ENCODE measurements around the gene FAM117A. TPM values are rescaled to one million over a fixed set of nuclear protein-coding genes. Genes with fewer than 3 reads are reported as not detected.

The FAM117A gene
- total and polyA plus RNA-seq, 2 donors (not counting 1 experiment from before 2014, with no cell fraction given) = 93.4 to 162 TPM

GRCh38 chr17:49715717-49716279 lies 48.1 kb downstream of the FAM117A start:
- CTCF ChIA-PET = interaction anchor here (0.8 to 1.5 kb wide), 3 partner anchors 62 to 148 kb away, joined by 3 to 4 read pairs (median 3); no protein-coding TSS in a partner anchor
- Histone ChIP-seq H3K27ac (ENCODE audit: low read length in 2 of 2) (no peak overlapping the region), H3K4me2 (replicated peaks; ENCODE audit: low read depth, low read length, poor library complexity, severe bottlenecking) (no peak overlapping the region), H3K36me3 (replicated peaks in 1 of 2; ENCODE audit: control extremely low read depth in 1 of 2, control insufficient read depth in 1 of 2, extremely low read depth in 1 of 2, insufficient read depth in 2 of 2, low read length in 1 of 2) (peaks cover 11 to 90% of the 10 kb centered on the region in 2 experiments), H3K27me3 (replicated peaks in 1 of 4; ENCODE audit: control extremely low read depth in 1 of 4, control insufficient read depth in 3 of 4, insufficient read depth in 4 of 4, low read length in 3 of 4) (no peaks in the 10 kb centered on the region), H4K20me1 (ENCODE audit: control insufficient read depth, insufficient read depth, low read length, poor library complexity, severe bottlenecking) (peaks cover 12% of the 10 kb centered on the region), H3K9me3 (ENCODE audit: control extremely low read depth in 1 of 3, control insufficient read depth in 2 of 3, insufficient read depth in 1 of 3, low read length in 2 of 3) (no peaks in the 10 kb centered on the region), H3K9ac (ENCODE audit: low read length) (no peak overlapping the region), H3K4me1 (ENCODE audit: control insufficient read depth in 2 of 2, insufficient read depth in 2 of 2, low read length in 2 of 2) (peaks cover 10% of the 10 kb centered on the region in 2 donors), H3K4me3 (ENCODE audit: control extremely low read depth in 1 of 5, extremely low read depth in 1 of 5, insufficient read depth in 1 of 5, low read depth in 2 of 5, low read length in 4 of 5) (no peak overlapping the region), H3K79me2 (ENCODE audit: control insufficient read depth, insufficient read depth, low read length) (no peaks in the 10 kb centered on the region), H2AFZ (ENCODE audit: insufficient read depth, low read depth, low read length, poor library complexity, severe bottlenecking) (no peak overlapping the region)
- Mint-ChIP-seq H3K27me3 (no peaks in the 10 kb centered on the region), H3K9me3 (ENCODE audit: insufficient read depth) (no peaks in the 10 kb centered on the region), H3K27ac (peak overlapping the region; percentile 37), H3K4me3 (no peak overlapping the region), H3K4me1 (peaks cover 16% of the 10 kb centered on the region)
- DNase-seq (no peak), ATAC-seq (ENCODE audit: low read depth) (no peak)
- POLR2A ChIA-PET = interaction anchor here (0.6 kb wide), 1 partner anchor 136 kb away, joined by 3 read pairs; no protein-coding TSS in a partner anchor
- 93% methylated on average over 3 of the region's 9 CpGs for WGBS (ENCODE audit: insufficient coverage)
- TF ChIP-seq CTCF (IDR thresholded peaks at IDR 0.05) = no peak
- TF ChIP-seq EZH2 (IDR thresholded peaks at IDR 0.05; ENCODE audit: borderline replicate concordance, insufficient read depth, low read depth, low read length, poor library complexity, severe bottlenecking) = no peak
- intact Hi-C loops (cut with micrococcal nuclease) = no loop called here

- Mint-ChIP-seq H3K9me3 (ENCODE audit: insufficient read depth) (no peaks in the 10 kb centered on the region), H3K27ac (peak overlapping the region; percentile 26), H3K4me1 (peaks cover 16% of the 10 kb centered on the region), H3K27me3 (no peaks in the 10 kb centered on the region), H3K4me3 (no peak overlapping the region)
- no peaks in the 10 kb centered on the region for H3K79me2 ChIP-seq (ENCODE audit: control insufficient read depth, insufficient read depth, low read length)
- H3K4me3 ChIP-seq (ENCODE audit: control extremely low read depth in 1 of 5, extremely low read depth in 1 of 5, insufficient read depth in 1 of 5, low read depth in 2 of 5, low read length in 4 of 5) = no peak overlapping the region
- intact Hi-C loops (cut with micrococcal nuclease) = no loop called here
- no peaks in the 10 kb centered on the region for H3K27me3 ChIP-seq (replicated peaks in 1 of 4; ENCODE audit: control extremely low read depth in 1 of 4, control insufficient read depth in 3 of 4, insufficient read depth in 4 of 4, low read length in 3 of 4)
- CTCF ChIA-PET = interaction anchor here (0.7 to 1.5 kb wide), 2 partner anchors 145 to 150 kb away, joined by 3 read pairs; no protein-coding TSS in a partner anchor
- H4K20me1 ChIP-seq (ENCODE audit: control insufficient read depth, insufficient read depth, low read length, poor library complexity, severe bottlenecking) = peaks cover 12% of the 10 kb centered on the region
- H3K36me3 ChIP-seq (replicated peaks in 1 of 2; ENCODE audit: control extremely low read depth in 1 of 2, control insufficient read depth in 1 of 2, extremely low read depth in 1 of 2, insufficient read depth in 2 of 2, low read length in 1 of 2) = peaks cover 11 to 91% of the 10 kb centered on the region in 2 experiments
- H3K27ac ChIP-seq (ENCODE audit: low read length in 2 of 2) = peak overlapping the region in 1 of 2 donors; percentile 66
- ATAC-seq (ENCODE audit: low read depth) (no peak), DNase-seq (no peak)
- no peak for TF ChIP-seq CTCF (IDR thresholded peaks at IDR 0.05)
- no peak for TF ChIP-seq EZH2 (IDR thresholded peaks at IDR 0.05; ENCODE audit: borderline replicate concordance, insufficient read depth, low read depth, low read length, poor library complexity, severe bottlenecking)
- H3K4me1 ChIP-seq (ENCODE audit: control insufficient read depth in 2 of 2, insufficient read depth in 2 of 2, low read length in 2 of 2) = peaks cover 10% of the 10 kb centered on the region in 2 donors
- no peaks in the 10 kb centered on the region for H3K9me3 ChIP-seq (ENCODE audit: control extremely low read depth in 1 of 3, control insufficient read depth in 2 of 3, insufficient read depth in 1 of 3, low read length in 2 of 3)
- 92% methylated on average over 4 of the region's 4 CpGs for WGBS (ENCODE audit: insufficient coverage)
- no peak overlapping the region for H2AFZ ChIP-seq (ENCODE audit: insufficient read depth, low read depth, low read length, poor library complexity, severe bottlenecking)
- H3K9ac ChIP-seq (ENCODE audit: low read length) = no peak overlapping the region
- no peak overlapping the region for H3K4me2 ChIP-seq (replicated peaks; ENCODE audit: low read depth, low read length, poor library complexity, severe bottlenecking)
- POLR2A ChIA-PET = no interaction called here
These were observed 48.7 kb downstream of the FAM117A start for GRCh38 chr17:49715216-49715615.

All from B cell (primary cell).